GM13976 (cell line): ENCODE measurements around the gene PCSK1.

ENCODE experiments used
- DNase-seq: peaks from one replicate; pipeline ENCODE4 v3.0.0; 2012; ENCODE audit warnings: low spot score
- CTCF ChIP-seq: IDR thresholded peaks from 2 replicates; pipeline ENCODE4 v1.5.1; 2012; ENCODE audit warnings: borderline replicate concordance, mild to moderate bottlenecking; ENCODE audit not compliant: insufficient read depth; ENCODE audit errors: extremely low read depth, missing control alignments, control extremely low read depth
- in situ Hi-C: fragments of 300-500 bp; cut with MboI; formaldehyde crosslinking; loops from one replicate; pipeline ENCODE4 v1.12.0; 2022; ENCODE audit warnings: low sequenced_read_pairs, mixed read lengths, inconsistent platforms; ENCODE audit not compliant: unreplicated experiment

PCSK1 gene

GRCh38 chr5:96473155-96473554 is 40.1 kb upstream of the PCSK1 start:
- TF ChIP-seq CTCF = no peak
- in situ Hi-C loops = no loop called here
- no peak for DNase-seq

- no peak for DNase-seq
- TF ChIP-seq CTCF = no peak
- in situ Hi-C loops = no loop called here
Measured at GRCh38 chr5:96470785-96471184, 37.7 kb upstream of the PCSK1 start.

- DNase-seq = no peak
- in situ Hi-C loops = no loop called here
- no peak for TF ChIP-seq CTCF
Measured at GRCh38 chr5:96468956-96469355, 35.9 kb upstream of the PCSK1 start.

- no peak for TF ChIP-seq CTCF
- in situ Hi-C loops = no loop called here
- DNase-seq = no peak
Measured at GRCh38 chr5:96463091-96463490, 30.0 kb upstream of the PCSK1 start.

- in situ Hi-C loops = no loop called here
- no peak for DNase-seq
- TF ChIP-seq CTCF = no peak
Measured at GRCh38 chr5:96459313-96460121, 26.5 kb upstream of the PCSK1 start.

GRCh38 chr5:96458176-96458575 is 25.1 kb upstream of the PCSK1 start:
- TF ChIP-seq CTCF = no peak
- in situ Hi-C loops = no loop called here
- DNase-seq = no peak
